Measurements from ENCODE around the gene C1orf232.

The C1orf232 gene

GRCh38 chr1:26119892-26120608 lies 48.7 kb downstream of the C1orf232 start:
- Mint-ChIP-seq H3K27me3 (ENCODE audit: low read depth, poor library complexity) (no peaks in the 10 kb centered on the region), H3K4me3 (no peak overlapping the region), H3K9me3 (no peaks in the 10 kb centered on the region), H3K27ac (peak overlapping the region; percentile 70), H3K4me1 (peaks cover 7% of the 10 kb centered on the region), H3K36me3 (ENCODE audit: low read depth) (peaks cover 58% of the 10 kb centered on the region)
- no peak for TF ChIP-seq CTCF (IDR thresholded peaks at IDR 0.05)
- DNase-seq: no peak

GRCh38 chr1:26114165-26114927 lies 54.4 kb downstream of the C1orf232 start:
- TF ChIP-seq CTCF (IDR thresholded peaks at IDR 0.05): no peak
- no peak for DNase-seq
- H3K27me3 Mint-ChIP-seq (ENCODE audit: low read depth, poor library complexity): peaks cover 5% of the 10 kb centered on the region
- H3K27ac Mint-ChIP-seq: no peak overlapping the region
- peaks cover 36% of the 10 kb centered on the region for H3K36me3 Mint-ChIP-seq (ENCODE audit: low read depth)
- H3K4me3 Mint-ChIP-seq: no peak overlapping the region
- no peaks in the 10 kb centered on the region for H3K9me3 Mint-ChIP-seq
- H3K4me1 Mint-ChIP-seq: peaks cover 27% of the 10 kb centered on the region

Data from nephron progenitor cell (in vitro differentiated cells).